Measurements from ENCODE around the gene KCNG1. TPM values are rescaled to one million over a fixed set of nuclear protein-coding genes. Genes with fewer than 3 reads are reported as not detected.

KCNG1 gene
- total and polyA plus RNA-seq, 9 donors, result 0.15 to 4.9 (median 1.1) TPM

- intact Hi-C loops (cut with DNase I), result no loop called here
- H3K4me3 ChIP-seq, result no peak overlapping the region
- TF ChIP-seq EP300 (IDR thresholded peaks at IDR 0.05), result no peak
- no peak for TF ChIP-seq POLR2A (IDR thresholded peaks at IDR 0.05)
- TF ChIP-seq, protein P1, sequence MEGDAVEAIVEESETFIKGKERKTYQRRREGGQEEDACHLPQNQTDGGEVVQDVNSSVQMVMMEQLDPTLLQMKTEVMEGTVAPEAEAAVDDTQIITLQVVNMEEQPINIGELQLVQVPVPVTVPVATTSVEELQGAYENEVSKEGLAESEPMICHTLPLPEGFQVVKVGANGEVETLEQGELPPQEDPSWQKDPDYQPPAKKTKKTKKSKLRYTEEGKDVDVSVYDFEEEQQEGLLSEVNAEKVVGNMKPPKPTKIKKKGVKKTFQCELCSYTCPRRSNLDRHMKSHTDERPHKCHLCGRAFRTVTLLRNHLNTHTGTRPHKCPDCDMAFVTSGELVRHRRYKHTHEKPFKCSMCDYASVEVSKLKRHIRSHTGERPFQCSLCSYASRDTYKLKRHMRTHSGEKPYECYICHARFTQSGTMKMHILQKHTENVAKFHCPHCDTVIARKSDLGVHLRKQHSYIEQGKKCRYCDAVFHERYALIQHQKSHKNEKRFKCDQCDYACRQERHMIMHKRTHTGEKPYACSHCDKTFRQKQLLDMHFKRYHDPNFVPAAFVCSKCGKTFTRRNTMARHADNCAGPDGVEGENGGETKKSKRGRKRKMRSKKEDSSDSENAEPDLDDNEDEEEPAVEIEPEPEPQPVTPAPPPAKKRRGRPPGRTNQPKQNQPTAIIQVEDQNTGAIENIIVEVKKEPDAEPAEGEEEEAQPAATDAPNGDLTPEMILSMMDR (IDR thresholded peaks at IDR 0.05), result no peak
- H3K4me1 ChIP-seq (ENCODE audit: insufficient read depth), result no peaks in the 10 kb centered on the region
- H3K27ac ChIP-seq, result no peak overlapping the region
- DNase-seq, result no peak
- H3K9me3 ChIP-seq, result no peaks in the 10 kb centered on the region
- 22 to 32% (median 24%) methylated on average over 10 of the region's 10 CpGs for WGBS, 3 donors
- H3K27me3 ChIP-seq, result no peaks in the 10 kb centered on the region
- no peaks in the 10 kb centered on the region for H3K36me3 ChIP-seq
Observed at GRCh38 chr20:51028616-51029212, 5.8 kb upstream of the KCNG1 start.

DNA sequence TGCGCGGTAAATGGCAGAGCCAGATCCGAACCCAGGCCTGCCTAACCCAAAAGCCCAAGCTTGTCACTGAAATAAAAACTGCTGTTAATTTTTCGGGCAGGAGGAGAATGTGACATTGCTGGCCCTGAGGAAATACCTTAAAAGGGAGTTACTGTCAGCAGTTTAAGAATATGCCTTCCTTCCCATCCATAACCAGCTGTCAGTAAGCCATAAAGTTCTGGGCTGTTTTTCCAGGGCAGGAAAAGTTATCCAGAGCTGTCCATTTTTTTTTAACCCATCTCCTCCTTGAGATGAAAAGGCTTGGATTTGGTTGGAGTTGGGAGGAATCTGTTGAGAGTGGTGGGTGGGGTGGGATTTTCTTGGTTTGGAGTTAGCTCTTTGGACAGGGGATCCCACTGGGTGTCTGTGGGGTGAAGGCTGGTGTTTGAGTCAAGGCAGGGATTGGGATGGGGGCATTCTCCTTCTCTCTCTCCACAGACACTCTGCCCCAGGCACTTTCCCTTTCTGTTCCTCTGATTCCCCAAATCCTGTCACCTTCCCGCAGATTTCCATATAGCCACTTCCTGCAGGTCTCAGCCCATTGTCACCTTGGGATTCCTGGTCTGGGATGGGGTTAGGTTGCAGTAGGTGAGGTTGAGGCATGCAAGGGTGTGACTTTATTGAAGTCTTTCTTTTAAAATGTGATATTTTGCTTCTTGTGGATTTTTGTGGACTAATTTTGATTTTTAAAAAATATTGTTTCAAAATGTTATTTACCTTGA is 4.3 kb upstream of the KCNG1 start:
- no peaks in the 10 kb centered on the region for H3K36me3 ChIP-seq
- H3K4me1 ChIP-seq (ENCODE audit: insufficient read depth), result no peaks in the 10 kb centered on the region
- H3K27me3 ChIP-seq, result no peaks in the 10 kb centered on the region
- 71 to 74% (median 72%) methylated on average over 5 of the region's 5 CpGs for WGBS, 3 donors
- intact Hi-C loops (cut with DNase I), result no loop called here
- no peak for DNase-seq
- H3K27ac ChIP-seq, result no peak overlapping the region
- H3K4me3 ChIP-seq, result no peak overlapping the region
- no peaks in the 10 kb centered on the region for H3K9me3 ChIP-seq
- no peak for TF ChIP-seq EP300 (IDR thresholded peaks at IDR 0.05)
- TF ChIP-seq, protein P1 (IDR thresholded peaks at IDR 0.05), result no peak
- no peak for TF ChIP-seq POLR2A (IDR thresholded peaks at IDR 0.05)

DNA sequence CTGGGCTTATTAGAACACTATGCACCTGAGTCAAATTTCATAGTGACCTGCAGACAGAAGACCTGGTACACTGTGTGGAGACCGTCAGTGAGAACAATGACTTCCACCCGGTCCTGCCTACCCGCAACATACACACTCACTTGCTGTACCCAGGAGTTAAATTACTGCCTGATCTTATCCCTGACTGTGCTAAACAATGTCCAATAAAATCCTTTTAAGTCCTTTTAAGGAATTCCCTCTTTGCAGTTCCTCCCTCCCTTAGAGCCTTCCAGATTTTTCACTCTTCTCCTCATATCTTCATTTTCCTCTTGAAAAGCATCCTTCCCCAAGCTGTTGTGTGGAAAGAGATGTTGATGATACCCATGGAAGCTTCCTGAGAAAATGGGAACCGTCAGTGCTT is 3.4 kb upstream of the KCNG1 start:
- no peaks in the 10 kb centered on the region for H3K9me3 ChIP-seq
- no peak overlapping the region for H3K27ac ChIP-seq
- no peak overlapping the region for H3K4me3 ChIP-seq
- intact Hi-C loops (cut with DNase I), result no loop called here
- H3K27me3 ChIP-seq, result no peaks in the 10 kb centered on the region
- no peak for TF ChIP-seq POLR2A (IDR thresholded peaks at IDR 0.05)
- no peak for TF ChIP-seq EP300 (IDR thresholded peaks at IDR 0.05)
- TF ChIP-seq, protein P1 (IDR thresholded peaks at IDR 0.05), result no peak
- no peaks in the 10 kb centered on the region for H3K36me3 ChIP-seq
- 36 to 49% (median 43%) methylated on average over 4 of the region's 4 CpGs for WGBS, 3 donors
- H3K4me1 ChIP-seq (ENCODE audit: insufficient read depth), result no peaks in the 10 kb centered on the region
- DNase-seq, result no peak

- DNase-seq, result no peak
- TF ChIP-seq, protein P1 (IDR thresholded peaks at IDR 0.05), result no peak
- no peak for TF ChIP-seq EP300 (IDR thresholded peaks at IDR 0.05)
- TF ChIP-seq POLR2A (IDR thresholded peaks at IDR 0.05), result no peak
- Histone ChIP-seq H3K4me3 (no peak overlapping the region), H3K36me3 (no peaks in the 10 kb centered on the region), H3K27me3 (no peaks in the 10 kb centered on the region), H3K4me1 (ENCODE audit: insufficient read depth) (no peaks in the 10 kb centered on the region), H3K27ac (no peak overlapping the region), H3K9me3 (no peaks in the 10 kb centered on the region)
- intact Hi-C loops (cut with DNase I), result no loop called here
- 27 to 54% (median 52%) methylated on average over 1 of the region's 1 CpG for WGBS, 3 donors
Observed at GRCh38 chr20:51024761-51025160, 1.9 kb upstream of the KCNG1 start.
